SK-N-SH (cell line): Measurements from ENCODE around the gene GPATCH4. TPM values are rescaled to one million over a fixed set of nuclear protein-coding genes. Genes with fewer than 3 reads are reported as not detected.

Source experiments
- CTCF ChIA-PET: fragments of 300-600, 350-600 bp; formaldehyde crosslinking; extraction: SDS; loops from one replicate; lab custom pipeline; 2021; lab: Yijun Ruan, JAX
- POLR2A ChIA-PET: fragments of 350-600 bp; sonication (Branson Sonifier 250); formaldehyde crosslinking; extraction: SDS; loops from one replicate; lab custom pipeline; 2020; ENCODE audit warnings: antibody characterized with exemption, inconsistent platforms; lab: Yijun Ruan, JAX
- DNase-seq: peaks from one replicate; pipeline ENCODE4 v3.0.0; 2012
- H2AFZ ChIP-seq: fragments of 200-600 bp; sonication (generic); 2 replicates; pipeline ENCODE4 v1.8.1; 2016; ENCODE audit warnings: antibody characterized with exemption, mild to moderate bottlenecking, low read depth
- H3F3A ChIP-seq: fragments of 200-600 bp; sonication (generic); replicated peaks from 2 replicates; pipeline ENCODE3; 2016; ENCODE audit warnings: antibody characterized with exemption, mild to moderate bottlenecking; ENCODE audit not compliant: insufficient read depth
- H3K27ac ChIP-seq, 2 experiments: fragments of 200-500 bp in 1 of 2; fragments of 200-600 bp in 1 of 2; sonication (Bioruptor generic) in 1 of 2; sonication (generic), shearing (Covaris generic) in 1 of 2; 2 replicates each; pipeline versions ENCODE4 v1.5.1 to v1.6.1; 2014 to 2016; ENCODE audit warnings: low read depth in 2 of 2, inconsistent platforms in 1 of 2, low read length in 1 of 2, mild to moderate bottlenecking in 1 of 2, mixed read lengths in 1 of 2
- H3K27me3 ChIP-seq: fragments of 200-600 bp; sonication (generic), shearing (Covaris generic); 2 replicates; pipeline ENCODE4 v1.6.1; 2016; ENCODE audit warnings: mixed run types; ENCODE audit not compliant: insufficient read depth
- H3K36me3 ChIP-seq, 2 experiments: fragments of 200-500 bp in 1 of 2; fragments of 200-600 bp in 1 of 2; sonication (Bioruptor generic) in 1 of 2; sonication (generic) in 1 of 2; replicated peaks in 1 of 2; 2 replicates each; pipeline versions ENCODE3 to v1.5.1; 2014 to 2016; ENCODE audit warnings: low read length in 1 of 2, mild to moderate bottlenecking in 1 of 2; ENCODE audit not compliant: insufficient read depth in 2 of 2, control insufficient read depth in 1 of 2
- H3K4me1 ChIP-seq, 2 experiments: fragments of 200-500 bp in 1 of 2; fragments of 200-600 bp in 1 of 2; sonication (Bioruptor generic) in 1 of 2; sonication (generic), shearing (Covaris generic) in 1 of 2; 2 replicates each; pipeline versions ENCODE4 v1.5.1 to v1.6.1; 2014 to 2016; ENCODE audit warnings: low read depth in 1 of 2, low read length in 1 of 2, mixed run types in 1 of 2; ENCODE audit not compliant: insufficient read depth in 2 of 2, control insufficient read depth in 1 of 2
- H3K4me2 ChIP-seq: fragments of 200-600 bp; sonication (generic), shearing (Covaris generic); 2 replicates; pipeline ENCODE4 v1.6.1; 2017; ENCODE audit warnings: mixed run types
- H3K4me3 ChIP-seq, 2 experiments: fragments of 200-500 bp in 1 of 2; fragments of 200-600 bp in 1 of 2; sonication (Bioruptor generic) in 1 of 2; sonication (generic), shearing (Covaris generic) in 1 of 2; 2 replicates each; pipeline versions ENCODE4 v1.5.1 to v1.8.1; 2014 to 2016; ENCODE audit warnings: low read depth in 2 of 2, inconsistent platforms in 1 of 2, low read length in 1 of 2, mild to moderate bottlenecking in 1 of 2, mixed read lengths in 1 of 2, moderate library complexity in 1 of 2
- H3K79me2 ChIP-seq: fragments of 200-600 bp; sonication (generic); 2 replicates; pipeline ENCODE4 v1.8.1; 2017; ENCODE audit warnings: mild to moderate bottlenecking; ENCODE audit not compliant: insufficient read depth
- H3K9ac ChIP-seq: fragments of 200-600 bp; sonication (generic); 2 replicates; pipeline ENCODE4 v1.6.1; 2017; ENCODE audit warnings: mixed run types
- H3K9me2 ChIP-seq: fragments of 200-600 bp; sonication (generic); 2 replicates; pipeline ENCODE4 v1.6.1; 2017; ENCODE audit warnings: mixed run types
- H3K9me3 ChIP-seq: fragments of 200-600 bp; sonication (generic); 2 replicates; pipeline ENCODE4 v1.6.1; 2017; ENCODE audit warnings: mixed run types, mild to moderate bottlenecking, moderate library complexity
- H4K20me1 ChIP-seq: fragments of 200-600 bp; sonication (generic); 2 replicates; pipeline ENCODE4 v1.6.1; 2017; ENCODE audit warnings: mild to moderate bottlenecking, mixed run types; ENCODE audit not compliant: insufficient read depth
- CHD2 ChIP-seq: fragments of 150-350 bp; IDR thresholded peaks from 2 replicates; pipeline ENCODE4 v1.6.1; 2018; ENCODE audit warnings: low read length; ENCODE audit not compliant: partially characterized antibody
- EP300 ChIP-seq, 2 experiments: IDR thresholded peaks; 2 replicates each; pipeline versions ENCODE4 v1.4.0 to v1.6.1; 2012; ENCODE audit warnings: borderline replicate concordance in 1 of 2, low read depth in 1 of 2, low read length in 1 of 2
- FOXJ3 ChIP-seq: sonication (generic); formaldehyde crosslinking; IDR thresholded peaks from 2 replicates; pipeline ENCODE4 v1.5.1; 2020; ENCODE audit warnings: mild to moderate bottlenecking, missing genetic modification reagents
- FOXM1 ChIP-seq: IDR thresholded peaks from 2 replicates; pipeline ENCODE4 v1.4.0; 2012; ENCODE audit warnings: low read depth, mild to moderate bottlenecking
- GABPA ChIP-seq: IDR thresholded peaks from 2 replicates; pipeline ENCODE4 v1.4.0; 2012; ENCODE audit warnings: low read depth, mild to moderate bottlenecking
- GATA2 ChIP-seq: sonication (generic); formaldehyde crosslinking; IDR thresholded peaks from 2 replicates; pipeline ENCODE4 v1.5.0; 2020; ENCODE audit warnings: mild to moderate bottlenecking, missing genetic modification reagents
- JUND ChIP-seq: IDR thresholded peaks from 2 replicates; pipeline ENCODE4 v1.4.0; 2012
- MEF2A ChIP-seq: IDR thresholded peaks from 2 replicates; pipeline ENCODE4 v1.4.0; 2012; ENCODE audit warnings: low read depth, borderline replicate concordance
- NFIC ChIP-seq: IDR thresholded peaks from 2 replicates; pipeline ENCODE4 v1.4.0; 2012; ENCODE audit warnings: borderline replicate concordance
- NRF1 ChIP-seq: IDR thresholded peaks from 2 replicates; pipeline ENCODE4 v1.6.1; 2012; ENCODE audit warnings: low read depth, mild to moderate bottlenecking, low read length
- RAD21 ChIP-seq: IDR thresholded peaks from 2 replicates; pipeline ENCODE4 v1.6.1; 2012; ENCODE audit warnings: mild to moderate bottlenecking, low read length
- REST ChIP-seq: IDR thresholded peaks from 2 replicates; pipeline ENCODE4 v1.6.1; 2012; ENCODE audit warnings: mild to moderate bottlenecking, low read depth, low read length, moderate library complexity
- SIN3A ChIP-seq: IDR thresholded peaks from 2 replicates; pipeline ENCODE4 v1.6.1; 2012; ENCODE audit warnings: low read depth, mild to moderate bottlenecking, low read length, moderate library complexity, borderline replicate concordance
- SMC3 ChIP-seq: IDR thresholded peaks from 2 replicates; pipeline ENCODE4 v1.6.1; 2012; ENCODE audit warnings: low read depth, low read length, improper control_type of control experiment
- TAF1 ChIP-seq: IDR thresholded peaks from 2 replicates; pipeline ENCODE4 v1.6.1; 2012; ENCODE audit warnings: low read depth, mild to moderate bottlenecking, low read length, moderate library complexity, borderline replicate concordance
- TCF12 ChIP-seq: IDR thresholded peaks from 2 replicates; pipeline ENCODE4 v1.4.0; 2012
- YY1 ChIP-seq: IDR thresholded peaks from 2 replicates; pipeline ENCODE4 v1.4.0; 2012; ENCODE audit warnings: low read depth, mild to moderate bottlenecking
- ZBTB33 ChIP-seq: IDR thresholded peaks from 2 replicates; pipeline ENCODE4 v1.4.0; 2012; ENCODE audit warnings: low read depth, borderline replicate concordance
- WGBS: methylation state at CpG from one replicate; pipeline ENCODE4 v1.1.6; 2017; ENCODE audit warnings: low lambda C conversion rate; 5-methylcytosine and 5-hydroxymethylcytosine counted together
- polyA plus RNA-seq, 3 experiments: library from polyadenylated mRNA; depleted of rRNA; stranded (reverse); fragments of >200 nt; gene quantifications; 2 replicates each; pipeline ENCODE4 v1.2.3, GENCODE V29; 2012
- TF ChIP-seq, protein P1 (sequence below): IDR thresholded peaks from 2 replicates; pipeline ENCODE4 v1.4.0; 2012; ENCODE audit warnings: low read depth
- TF ChIP-seq, protein P2 (sequence below): fragments of 150-350 bp; IDR thresholded peaks from 2 replicates; pipeline ENCODE4 v1.6.1; 2017; ENCODE audit warnings: antibody characterized with exemption, low read length, low read depth, borderline replicate concordance
- TF ChIP-seq, protein P3 (sequence below): IDR thresholded peaks from 2 replicates; pipeline ENCODE4; 2012

Gene GPATCH4
- polyA plus RNA-seq, 1 of the 3 experiments (the other 2 are of a cell fraction), result 36.6 TPM

GRCh38 chr1:156627313-156627880, 26.1 kb upstream of the GPATCH4 start (continued):
- TF ChIP-seq CHD2, result no peak

DNA sequence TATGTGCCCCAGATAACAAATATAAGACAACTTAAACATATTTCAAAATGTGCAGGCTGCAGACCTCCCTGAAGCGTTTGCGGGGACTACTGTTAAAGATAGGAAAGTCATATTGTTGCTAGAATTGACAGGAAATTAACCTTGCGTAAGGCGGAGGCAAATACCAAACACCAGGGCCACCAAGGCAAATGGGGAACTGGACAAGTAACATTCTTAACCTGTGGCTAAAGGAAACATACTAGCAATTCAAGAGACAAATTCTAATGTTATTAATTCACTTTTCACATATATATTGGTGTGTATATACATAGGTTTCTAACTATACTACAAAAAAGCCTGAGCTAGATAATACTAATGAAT, 24.8 kb upstream of the GPATCH4 start:
- Histone ChIP-seq H3K9ac (no peak overlapping the region), H3K4me1 (peaks cover 0 to 13% of the 10 kb centered on the region in 2 experiments; a peak in 1 of 4 replicates), H3K79me2 (no peaks in the 10 kb centered on the region), H3K36me3 (no peaks in the 10 kb centered on the region), H3K27me3 (peaks cover 30% of the 10 kb centered on the region), H3K9me2 (no peaks in the 10 kb centered on the region), H3K27ac (no peak overlapping the region), H3K9me3 (no peaks in the 10 kb centered on the region), H3K4me2 (no peak overlapping the region), H3F3A (peaks cover 5% of the 10 kb centered on the region), H2AFZ (no peak overlapping the region), H4K20me1 (no peaks in the 10 kb centered on the region), H3K4me3 (peak overlapping the region in 1 of 2 experiments; percentile 31; a peak in 1 of 4 replicates)
- POLR2A ChIA-PET, result no interaction called here
- CTCF ChIA-PET, result interaction anchor here (0.6 to 18.0 kb wide), 22 partner anchors 8 to 196 kb away, joined by 3 to 643 read pairs (median 15); partner anchors contain the start of genes BCAN, CRABP2, ISG20L2 and METTL25B
- WGBS, result 45% methylated on average over 4 of the region's 4 CpGs
- DNase-seq, result no peak
- TF ChIP-seq REST (no peak), EP300 (IDR thresholded peaks at IDR 0.05; ENCODE audit: borderline replicate concordance in 1 of 2, low read depth in 1 of 2, low read length in 1 of 2) (no peak), RAD21 (no peak), ZBTB33 (no peak), MEF2A (no peak), FOXM1 (no peak), GABPA (no peak), JUND (no peak), YY1 (no peak), NFIC (no peak), NRF1 (no peak), SMC3 (no peak), TCF12 (no peak), SIN3A (no peak), FOXJ3 (CRISPR knock-in tag) (no peak), TAF1 (no peak), GATA2 (CRISPR knock-in tag) (no peak)
- TF ChIP-seq, protein P1, sequence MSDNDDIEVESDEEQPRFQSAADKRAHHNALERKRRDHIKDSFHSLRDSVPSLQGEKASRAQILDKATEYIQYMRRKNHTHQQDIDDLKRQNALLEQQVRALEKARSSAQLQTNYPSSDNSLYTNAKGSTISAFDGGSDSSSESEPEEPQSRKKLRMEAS, result no peak
- TF ChIP-seq, protein P2, sequence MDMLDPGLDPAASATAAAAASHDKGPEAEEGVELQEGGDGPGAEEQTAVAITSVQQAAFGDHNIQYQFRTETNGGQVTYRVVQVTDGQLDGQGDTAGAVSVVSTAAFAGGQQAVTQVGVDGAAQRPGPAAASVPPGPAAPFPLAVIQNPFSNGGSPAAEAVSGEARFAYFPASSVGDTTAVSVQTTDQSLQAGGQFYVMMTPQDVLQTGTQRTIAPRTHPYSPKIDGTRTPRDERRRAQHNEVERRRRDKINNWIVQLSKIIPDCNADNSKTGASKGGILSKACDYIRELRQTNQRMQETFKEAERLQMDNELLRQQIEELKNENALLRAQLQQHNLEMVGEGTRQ, result no peak
- TF ChIP-seq, protein P3, sequence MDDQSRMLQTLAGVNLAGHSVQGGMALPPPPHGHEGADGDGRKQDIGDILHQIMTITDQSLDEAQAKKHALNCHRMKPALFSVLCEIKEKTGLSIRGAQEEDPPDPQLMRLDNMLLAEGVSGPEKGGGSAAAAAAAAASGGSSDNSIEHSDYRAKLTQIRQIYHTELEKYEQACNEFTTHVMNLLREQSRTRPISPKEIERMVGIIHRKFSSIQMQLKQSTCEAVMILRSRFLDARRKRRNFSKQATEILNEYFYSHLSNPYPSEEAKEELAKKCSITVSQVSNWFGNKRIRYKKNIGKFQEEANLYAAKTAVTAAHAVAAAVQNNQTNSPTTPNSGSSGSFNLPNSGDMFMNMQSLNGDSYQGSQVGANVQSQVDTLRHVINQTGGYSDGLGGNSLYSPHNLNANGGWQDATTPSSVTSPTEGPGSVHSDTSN, result no peak
